ENCODE results near the gene MAML2. TPM values are rescaled to one million over a fixed set of nuclear protein-coding genes. Genes with fewer than 3 reads are reported as not detected.
A peak's percentile ranks its signal among the peaks of the same experiment; 100 is the strongest.

MAML2 gene
- total RNA-seq (2014; rRNA removed; shearing (Covaris generic)): 2.1 TPM in 2 replicates

DNA sequence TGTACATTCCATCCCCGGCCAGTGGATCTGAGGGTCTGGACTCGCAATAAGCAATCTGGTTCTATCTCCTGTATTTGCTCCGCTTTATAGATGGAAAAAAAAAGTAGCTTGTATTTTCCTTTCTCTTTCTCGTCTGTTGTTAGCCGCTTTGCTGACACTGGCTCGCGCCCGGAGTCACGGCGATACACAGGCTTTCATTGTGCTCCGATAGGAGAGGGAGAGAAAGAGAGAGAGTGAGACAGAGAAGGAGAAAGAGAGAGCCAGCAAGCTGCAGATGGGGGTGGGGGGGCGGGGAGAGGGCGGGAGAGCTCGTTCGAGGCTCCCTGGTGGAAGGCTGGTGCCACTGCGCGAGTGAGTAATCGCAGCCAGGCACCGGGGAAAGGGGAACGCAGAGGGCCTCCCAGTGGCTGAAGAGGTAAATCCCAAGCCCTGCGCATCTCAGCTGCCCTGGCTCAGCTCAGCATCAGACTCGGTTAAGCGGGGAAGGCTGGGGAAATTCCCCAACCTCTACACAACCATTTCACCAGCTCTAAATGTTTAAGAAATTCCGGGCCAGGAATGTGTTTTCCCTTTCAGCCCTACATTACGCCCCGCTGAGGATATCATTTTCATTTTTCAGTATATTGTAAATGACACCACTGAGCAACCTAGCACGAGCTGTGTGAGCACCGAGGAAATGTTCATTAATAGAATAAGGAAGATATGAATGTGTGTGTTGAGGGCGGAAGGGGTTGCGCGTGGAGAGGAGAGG is at the start of gene MAML2:
Gene MAML2 (minus strand): TSS at position 235 of the 751 bp plus-strand sequence. CDS start 1,300 bp downstream, outside the sequence.
- DNase-seq (ENCODE audit: low spot score): peak; percentile 87

- no peak for DNase-seq (ENCODE audit: low spot score)
Measured at GRCh38 chr11:96391698-96392307, 48.8 kb upstream of the MAML2 start.

- peak; percentile 3 for DNase-seq (ENCODE audit: low spot score)
Measured at GRCh38 chr11:96390488-96390792, 47.4 kb upstream of the MAML2 start.

GRCh38 chr11:96389720-96390487 is 46.9 kb upstream of the MAML2 start, which contains the start of the genes CCDC82 and JRKL:
Gene CCDC82 (minus strand): TSS chr11:96389912. CDS start chr11:96384747, 5,165 bp downstream.
Gene JRKL (plus strand): TSS chr11:96390013. CDS start chr11:96390650, 637 bp downstream.
- peak; percentile 80 for DNase-seq (ENCODE audit: low spot score)

DNA sequence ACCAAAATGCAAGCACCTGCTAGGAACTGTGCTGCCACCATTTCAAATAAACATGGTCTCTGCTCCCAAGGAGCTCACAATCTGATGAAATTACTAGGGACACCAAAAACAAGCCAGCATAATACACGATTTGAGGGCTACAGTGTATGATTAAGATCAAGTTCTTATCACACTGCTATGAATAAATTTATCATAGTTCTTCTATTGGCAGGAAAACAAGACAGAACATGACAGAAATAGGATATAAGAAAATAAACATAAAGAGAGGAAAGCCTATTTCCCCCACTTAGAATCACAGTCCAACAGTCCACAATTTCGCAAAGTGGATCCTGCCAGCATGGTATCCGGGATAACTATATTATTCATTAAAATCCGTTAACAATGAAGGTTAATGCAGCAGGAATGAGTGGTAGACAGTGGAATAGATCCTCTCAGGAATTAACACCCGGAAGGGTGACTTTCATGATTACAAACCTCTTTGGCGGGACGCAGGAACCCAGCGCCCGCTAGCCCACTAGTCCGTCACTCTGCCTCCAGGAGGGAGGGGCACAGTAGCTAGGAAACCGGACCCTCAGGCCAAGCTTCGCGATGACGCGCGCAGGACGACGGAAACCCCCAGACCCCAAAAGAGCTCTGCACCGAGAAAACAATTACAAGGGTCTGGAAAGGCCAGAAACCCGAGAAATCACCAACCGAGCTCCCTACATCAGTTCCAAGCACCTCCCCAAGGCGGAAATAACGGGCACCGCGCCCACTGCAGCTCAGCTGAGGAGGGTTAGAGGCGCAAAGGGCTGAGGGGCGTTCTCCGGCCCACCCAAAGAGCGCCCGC is 46.1 kb upstream of the MAML2 start:
- DNase-seq (ENCODE audit: low spot score): no peak

GRCh38 chr11:96385187-96385586 is 42.2 kb upstream of the MAML2 start:
- DNase-seq (ENCODE audit: low spot score): no peak

DNA sequence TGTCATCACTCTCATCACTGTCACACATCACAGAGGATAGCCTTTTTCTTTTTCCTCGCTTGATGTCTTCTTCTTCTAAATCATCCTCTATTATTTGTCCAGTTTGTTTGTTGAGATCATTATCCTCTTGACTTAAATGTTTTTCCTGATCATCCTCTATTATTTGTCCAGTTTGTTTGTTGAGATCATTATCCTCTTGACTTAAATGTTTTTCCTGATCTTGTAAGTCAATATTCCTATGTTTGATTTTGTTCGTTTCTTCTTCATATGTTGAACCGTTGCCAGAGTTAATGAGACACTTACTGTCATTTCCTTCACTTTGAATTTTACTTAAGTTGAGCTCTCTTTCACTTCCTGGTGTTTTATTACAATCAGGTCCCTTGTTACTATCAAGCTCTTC is 41.2 kb upstream of the MAML2 start:
- no peak for DNase-seq (ENCODE audit: low spot score)

- no peak for DNase-seq (ENCODE audit: low spot score)
Measured at GRCh38 chr11:96376796-96377195, 33.8 kb upstream of the MAML2 start.

GRCh38 chr11:96373826-96374225 is 30.8 kb upstream of the MAML2 start:
- DNase-seq (ENCODE audit: low spot score): no peak

GRCh38 chr11:96367342-96367741 is 24.3 kb upstream of the MAML2 start:
- no peak for DNase-seq (ENCODE audit: low spot score)

DNA sequence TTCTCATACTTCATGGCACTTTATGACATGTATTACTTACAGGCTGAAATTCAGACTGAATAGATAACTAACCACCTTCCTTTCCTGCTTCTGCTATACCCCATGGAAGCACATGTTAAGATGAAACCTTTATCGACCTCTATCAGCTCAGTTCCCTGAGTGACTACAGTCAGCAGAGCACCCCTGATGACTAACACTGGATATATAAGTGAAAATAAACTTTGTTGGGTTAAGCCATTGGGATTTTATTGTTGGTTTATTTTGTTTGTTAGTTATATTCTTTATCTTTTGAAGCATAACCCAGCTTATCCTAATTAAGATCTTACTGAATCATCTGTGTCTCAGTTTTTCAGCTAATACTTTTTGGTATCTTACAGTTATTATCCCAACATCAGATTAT is 23.0 kb upstream of the MAML2 start:
- DNase-seq (ENCODE audit: low spot score): no peak

GRCh38 chr11:96365493-96365892 is 22.5 kb upstream of the MAML2 start:
- DNase-seq (ENCODE audit: low spot score): no peak

GRCh38 chr11:96361778-96362177 is 18.8 kb upstream of the MAML2 start:
- no peak for DNase-seq (ENCODE audit: low spot score)

DNA sequence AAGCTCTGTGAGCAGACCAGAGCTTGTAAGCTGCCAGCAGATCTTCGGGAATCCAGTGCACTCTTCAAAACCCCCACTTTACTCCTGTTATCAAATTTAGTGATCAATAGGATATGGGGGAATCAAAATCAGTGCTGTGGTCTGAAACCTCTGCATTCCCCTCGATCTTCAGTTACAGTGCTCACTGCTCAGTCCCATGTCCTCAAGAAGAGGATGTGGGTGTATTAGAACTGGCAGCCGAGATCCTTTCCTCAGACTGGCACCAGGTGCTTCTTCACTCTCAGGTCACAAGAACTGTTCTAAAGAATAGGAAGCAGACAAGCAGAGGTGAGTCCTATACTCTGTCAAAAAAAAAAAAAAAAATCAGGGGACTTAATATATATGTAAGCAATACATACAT is 15.3 kb upstream of the MAML2 start:
- no peak for DNase-seq (ENCODE audit: low spot score)

- DNase-seq (ENCODE audit: low spot score): no peak
Measured at GRCh38 chr11:96357794-96358193, 14.8 kb upstream of the MAML2 start.

- DNase-seq (ENCODE audit: low spot score): no peak
Measured at GRCh38 chr11:96356848-96357247, 13.9 kb upstream of the MAML2 start.

DNA sequence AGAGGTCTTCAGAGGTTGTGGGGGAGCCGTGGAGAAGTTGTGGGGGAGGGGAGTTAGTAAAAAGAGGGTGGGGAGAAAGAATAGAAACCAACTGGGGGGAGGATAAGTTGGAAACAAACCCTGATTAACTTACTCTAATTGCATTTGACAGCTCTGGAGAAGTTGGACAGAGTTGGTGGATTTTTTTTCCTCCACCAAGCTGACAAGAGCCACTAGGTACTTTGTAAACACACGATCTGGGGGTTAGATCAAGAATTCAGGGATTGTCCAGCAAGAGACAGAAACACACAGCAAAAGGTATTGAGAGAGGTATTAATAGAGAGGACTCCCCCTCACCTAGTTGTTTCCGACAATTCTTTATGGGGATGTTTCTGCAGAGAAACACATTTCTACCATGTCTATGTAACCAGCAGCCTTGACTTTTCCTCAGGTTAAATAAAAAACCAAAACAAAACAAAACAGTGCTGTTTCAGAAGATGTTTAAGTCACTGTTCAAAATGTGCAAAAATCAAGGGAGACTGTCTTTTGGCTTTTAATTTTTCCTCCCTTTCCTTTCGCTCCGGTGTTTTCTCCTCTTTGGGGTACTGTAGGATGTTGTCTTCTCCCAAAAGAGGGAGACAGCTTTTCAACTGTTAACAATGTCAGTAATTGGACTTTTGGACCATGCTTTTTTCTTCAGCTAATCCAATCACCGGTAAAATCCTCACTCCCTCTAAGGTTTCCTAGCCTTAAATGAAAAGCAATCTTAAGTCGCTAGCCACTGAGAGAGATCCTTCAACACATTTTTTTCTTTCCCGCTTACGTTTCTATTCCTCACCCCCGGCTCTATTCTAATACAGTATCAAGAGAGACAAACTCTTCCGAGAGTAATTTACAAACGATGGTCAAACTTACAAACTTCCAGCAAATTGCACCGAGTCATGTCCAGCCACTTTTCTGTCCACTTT is 708 bp downstream of the MAML2 start:
- no peak for DNase-seq (ENCODE audit: low spot score)

GRCh38 chr11:96341211-96342013 is 1.6 kb downstream of the MAML2 start:
- DNase-seq (ENCODE audit: low spot score): no peak

DNA sequence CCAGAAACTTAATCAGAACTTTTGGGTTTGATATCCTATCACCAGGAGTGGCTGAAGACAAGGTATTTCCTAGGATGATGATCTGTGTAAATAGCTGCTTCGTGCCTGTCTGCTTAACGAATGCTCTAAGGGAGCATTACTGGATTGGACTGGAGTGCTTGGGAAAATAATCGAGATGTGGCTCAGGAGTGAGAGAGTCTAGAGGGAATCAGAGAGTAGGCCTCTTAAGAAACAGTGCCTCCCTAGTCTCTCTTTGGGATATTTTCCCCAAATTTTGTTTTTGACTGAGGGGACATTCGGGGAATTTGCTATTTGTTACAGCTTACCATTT is 2.5 kb downstream of the MAML2 start:
- no peak for DNase-seq (ENCODE audit: low spot score)
